K562 (cell line): ENCODE measurements around the gene SIDT2. TPM values are rescaled to one million over a fixed set of nuclear protein-coding genes. Genes with fewer than 3 reads are reported as not detected.

ENCODE experiments used
- ATAC-seq: fragments of 200-7000 bp; cut with Tn5 transposase; 3 replicates; pipeline ENCODE4 v1.9.1; 2020; ENCODE audit warnings: moderate library complexity
- BruUV-seq: library from RNA; stranded (reverse); fragments of 400-500 nt; replicated peaks from 2 replicates; lab custom pipeline; 2021; lab: Mats Ljungman, UMichigan
- CTCF ChIA-PET: fragments of 300-600 bp; formaldehyde crosslinking; extraction: SDS; loops from one replicate; lab custom pipeline; 2021; ENCODE audit warnings: low intra/inter-chr PET ratio; lab: Yijun Ruan, JAX
- POLR2A ChIA-PET: fragments of 300-600, 350-650 bp; sonication (Branson Sonifier 250); formaldehyde crosslinking; extraction: SDS; loops from one replicate; lab custom pipeline; 2021; ENCODE audit warnings: antibody characterized with exemption, inconsistent platforms; lab: Yijun Ruan, JAX
- DNase-seq, 4 experiments: peaks; one replicate each; pipeline versions ENCODE4 v3.0.0 to v3.0.0-alpha.2; 2011 to 2018; ENCODE audit warnings: low spot score in 3 of 4, mixed read lengths in 3 of 4; ENCODE audit errors: extremely low read depth in 1 of 4
- FAIRE-seq: peaks from 2 replicates; lab custom pipeline; 2011; peaks lifted over from hg19 to GRCh38; lab: Jason Lieb, UNC
- H2AFZ ChIP-seq: 2 replicates; pipeline ENCODE4 v1.6.0; 2011; ENCODE audit warnings: low read depth, low read length, control low read depth, inconsistent platforms
- H3K27ac ChIP-seq: fragments of 200-600 bp; 3 replicates; pipeline ENCODE4 v1.8.0; 2011; ENCODE audit warnings: low read depth, mild to moderate bottlenecking, control low read depth, inconsistent platforms, low read length, moderate library complexity, mixed read lengths; ENCODE audit errors: extremely low read depth
- H3K27me3 ChIP-seq, 2 experiments: fragments of 300-600 bp in 1 of 2; 2 replicates in 1 of 2; 3 replicates in 1 of 2; pipeline versions ENCODE4 v1.6.0 to v1.8.0; 2011; ENCODE audit warnings: inconsistent platforms in 2 of 2, low read length in 2 of 2, mild to moderate bottlenecking in 1 of 2, mixed read lengths in 1 of 2, moderate library complexity in 1 of 2; ENCODE audit not compliant: control insufficient read depth in 2 of 2, insufficient read depth in 2 of 2
- H3K36me3 ChIP-seq: fragments of 300-600 bp; 3 replicates; pipeline ENCODE4 v1.8.0; 2011; ENCODE audit warnings: mild to moderate bottlenecking, low read length, inconsistent platforms; ENCODE audit not compliant: control insufficient read depth, insufficient read depth
- H3K4me1 ChIP-seq, 2 experiments: fragments of 200-600 bp in 1 of 2; replicated peaks in 1 of 2; 2 replicates in 1 of 2; 3 replicates in 1 of 2; pipeline versions ENCODE4 v1.5.1 to v1.8.0; 2011; ENCODE audit warnings: inconsistent platforms in 2 of 2, low read length in 2 of 2, mild to moderate bottlenecking in 1 of 2, mixed read lengths in 1 of 2, moderate library complexity in 1 of 2; ENCODE audit not compliant: control insufficient read depth in 2 of 2, insufficient read depth in 2 of 2
- H3K4me2 ChIP-seq: 2 replicates; pipeline ENCODE4 v1.6.1; 2011; ENCODE audit warnings: low read length, control low read depth, inconsistent platforms, mixed read lengths; ENCODE audit not compliant: insufficient read depth
- H3K4me3 ChIP-seq: fragments of 200-600 bp; sonication (generic), shearing (Covaris generic); 2 replicates; pipeline ENCODE4 v1.5.1; 2016; ENCODE audit warnings: control low read depth, inconsistent platforms
- H3K79me2 ChIP-seq: fragments of 200-600 bp; 3 replicates; pipeline ENCODE4 v1.8.0; 2011; ENCODE audit warnings: low read length, inconsistent platforms; ENCODE audit not compliant: control insufficient read depth, insufficient read depth
- H3K9ac ChIP-seq, 2 experiments: 2 replicates each; pipeline versions ENCODE4 v1.6.0 to v1.6.1; 2011; ENCODE audit warnings: low read depth in 2 of 2, low read length in 2 of 2, control low read depth in 1 of 2, inconsistent platforms in 1 of 2, mild to moderate bottlenecking in 1 of 2, mixed read lengths in 1 of 2; ENCODE audit not compliant: insufficient read depth in 1 of 2
- H3K9me1 ChIP-seq: one replicate; pipeline ENCODE4 v1.6.0; 2011; ENCODE audit warnings: inconsistent platforms, mild to moderate bottlenecking, low read length, moderate library complexity; ENCODE audit not compliant: control insufficient read depth, insufficient read depth
- H3K9me3 ChIP-seq: replicated peaks from 2 replicates; pipeline ENCODE4 v1.5.1; 2011; ENCODE audit warnings: low read depth, low read length, inconsistent platforms; ENCODE audit not compliant: control insufficient read depth, insufficient read depth
- H4K20me1 ChIP-seq: replicated peaks from 2 replicates; pipeline ENCODE4 v1.6.1; 2011; ENCODE audit warnings: low read length, inconsistent platforms, mixed read lengths; ENCODE audit not compliant: control insufficient read depth, insufficient read depth
- MTF1 ChIP-seq: fragments of 250-450 bp; sonication (Bioruptor Pico); IDR thresholded peaks from 2 replicates; pipeline ENCODE4 v1.9.0; 2021; ENCODE audit warnings: moderate library complexity, mild to moderate bottlenecking, inconsistent platforms, borderline replicate concordance
- PCBP2 ChIP-seq: fragments of 200-400 bp; formaldehyde crosslinking; IDR thresholded peaks from 2 replicates; pipeline ENCODE4 v1.6.1; 2018; ENCODE audit warnings: low read length, low read depth, mild to moderate bottlenecking, moderate library complexity; ENCODE audit not compliant: poor library complexity, severe bottlenecking
- RB1 ChIP-seq: fragments of 450-650 bp; IDR thresholded peaks from 2 replicates; pipeline ENCODE4 v1.6.1; 2017; ENCODE audit warnings: low read depth, mild to moderate bottlenecking
- STAT6 ChIP-seq: sonication (generic); formaldehyde crosslinking; IDR thresholded peaks from 2 replicates; pipeline ENCODE4 v1.8.1; 2023; ENCODE audit warnings: mild to moderate bottlenecking, missing genetic modification reagents
- TAF7 ChIP-seq: fragments of 450-650 bp; IDR thresholded peaks from 2 replicates; pipeline ENCODE4 v1.6.1; 2016; ENCODE audit warnings: missing genetic modification characterization, missing compliant biosample characterization
- ZNF518B ChIP-seq: fragments of 250-450 bp; sonication (Bioruptor Pico); IDR thresholded peaks from 2 replicates; pipeline ENCODE4 v1.5.0; 2021; ENCODE audit warnings: mild to moderate bottlenecking, moderate library complexity
- ZNF740 ChIP-seq, 3 experiments: fragments of 200-800 bp in 1 of 3; sonication (Bioruptor generic) in 1 of 3; sonication (generic) in 1 of 3; formaldehyde crosslinking in 1 of 3; IDR thresholded peaks; 2 replicates each; pipeline versions ENCODE4 v1.6.1 to v1.8.0; 2016 to 2022; ENCODE audit warnings: mild to moderate bottlenecking in 2 of 3, missing compliant biosample characterization in 2 of 3, missing genetic modification characterization in 2 of 3, missing genetic modification reagents in 1 of 3
- WGBS: fragments of 100-300 bp; shearing (Covaris generic); methylation state at CpG from one replicate; pipeline ENCODE4 v1.1.6; 2016; ENCODE audit warnings: low coverage, mixed read lengths; ENCODE audit not compliant: insufficient coverage; ENCODE audit errors: missing lambda C conversion rate; 5-methylcytosine and 5-hydroxymethylcytosine counted together
- in situ Hi-C: fragments of 300-500 bp; cut with MboI; formaldehyde crosslinking; loops from 4 replicates; pipeline ENCODE4 v1.15.0; 2018; ENCODE audit warnings: inconsistent platforms, mixed read lengths
- intact Hi-C: fragments of 100-400 bp; cut with micrococcal nuclease; formaldehyde crosslinking; loops from 2 replicates; pipeline ENCODE4 v1.14.2; 2022
- polyA plus RNA-seq, 8 experiments: library from polyadenylated mRNA; depleted of rRNA in 4 of 8; stranded (reverse) in 5 of 8; unstranded in 3 of 8; fragments of >200 nt; fragmentation: Nextera tagmentation in 2 of 8; fragmentation: Illumina TruSeq in 1 of 8; extraction: Ambion mirVana in 2 of 8; extraction: Trizol in 1 of 8; gene quantifications; 2 replicates each; pipeline versions ENCODE4 v1.2.1 to v1.2.3, GENCODE V29; 2011 to 2014; ENCODE audit warnings: inconsistent platforms in 1 of 8, missing spikeins in 1 of 8
- total RNA-seq, 7 experiments: library from RNA; depleted of rRNA in 6 of 7; stranded (reverse); fragments of >200 nt in 6 of 7; fragmentation: Illumina TruSeq in 2 of 7; extraction: Trizol in 2 of 7; gene quantifications; 2 replicates each; pipeline versions ENCODE4 v1.2.1 to v1.2.3, GENCODE V29; 2011 to 2021; ENCODE audit warnings: low replicate concordance in 1 of 7

SIDT2 gene
- total and polyA plus RNA-seq, 9 of the 15 experiments (the other 6 are each of a cell fraction or from before 2014, with no cell fraction given), result 2.4 to 20.2 (median 6.5) TPM

GRCh38 chr11:117166491-117166890 is 12.1 kb upstream of the SIDT2 start (continued):
- no peak for TF ChIP-seq ZNF518B

- no TSS peak for BruUV-seq
- in situ Hi-C loops, result no loop called here
- TF ChIP-seq MTF1, result no peak
- no peak for TF ChIP-seq STAT6 (CRISPR knock-in tag)
- TF ChIP-seq ZNF740 (CRISPR knock-in tag; IDR thresholded peaks at IDR 0.05), result no peak
- TF ChIP-seq ZNF740 (tag; IDR thresholded peaks at IDR 0.05), result no peak
- no peak for TF ChIP-seq RB1
- no peak for TF ChIP-seq PCBP2
- TF ChIP-seq TAF7, result no peak
Measured at GRCh38 chr11:117169736-117170135, 8.8 kb upstream of the SIDT2 start.

More at GRCh38 chr11:117169736-117170135, 8.8 kb upstream of the SIDT2 start:
- H4K20me1 ChIP-seq, result peaks cover 14% of the 10 kb centered on the region; the same call in 1 of the 2 replicates
- H3K9ac ChIP-seq, result no peak overlapping the region
- intact Hi-C loops, result no loop called here
- FAIRE-seq, result no peak
- 81% methylated on average over 2 of the region's 2 CpGs for WGBS
- peaks cover 26 to 34% of the 10 kb centered on the region in 2 experiments for H3K4me1 ChIP-seq
- H3K27ac ChIP-seq, result no peak overlapping the region
- no peak overlapping the region for H2AFZ ChIP-seq
- DNase-seq, result no peak
- no peak overlapping the region for H3K4me2 ChIP-seq
- no peaks in the 10 kb centered on the region for H3K9me1 ChIP-seq
- no peak overlapping the region for H3K4me3 ChIP-seq
- H3K27me3 ChIP-seq, result no peaks in the 10 kb centered on the region
- ChIA-PET CTCF (interaction anchor here (0.6 kb wide), 1 partner anchor 129 kb away, joined by 4 read pairs; no protein-coding TSS in a partner anchor), POLR2A (interaction anchor here (1.3 to 1.8 kb wide), 3 partner anchors 9 to 22 kb away, joined by 4 to 7 read pairs (median 5); no protein-coding TSS in a partner anchor)
- H3K36me3 ChIP-seq, result peaks cover 65% of the 10 kb centered on the region
- peaks cover 4% of the 10 kb centered on the region; the same call in 1 of the 3 replicates for H3K79me2 ChIP-seq
- no peak for ATAC-seq
- H3K9me3 ChIP-seq, result no peaks in the 10 kb centered on the region
